Lung (tissue), 12 donors: ENCODE measurements around the gene PLEKHG3. TPM values are rescaled to one million over a fixed set of nuclear protein-coding genes. Genes with fewer than 3 reads are reported as not detected.

Experiments
- ATAC-seq: fragments of 200-7000 bp; cut with Tn5 transposase; one replicate; pipeline ENCODE4 v1.9.1; 2020; ENCODE audit warnings: moderate number of reproducible peaks; ENCODE audit not compliant: insufficient read depth, low FRiP score
- DNase-seq, 3 donors: peaks; one replicate each; pipeline ENCODE4 v3.0.0-alpha.2; 2013 to 2017
- H3K27ac ChIP-seq, 2 donors: one replicate each; pipeline ENCODE4 v1.5.1; 2013; ENCODE audit warnings: mild to moderate bottlenecking in 2 of 2, moderate library complexity in 2 of 2, control low read depth in 1 of 2, inconsistent platforms in 1 of 2, low read depth in 1 of 2, low read length in 1 of 2
- H3K27me3 ChIP-seq, 3 donors: one replicate each; pipeline ENCODE4 v1.5.1; 2013; ENCODE audit warnings: low read length in 2 of 3; ENCODE audit not compliant: control insufficient read depth in 3 of 3, insufficient read depth in 3 of 3
- H3K36me3 ChIP-seq, 4 donors: one replicate each; pipeline ENCODE4 v1.5.1; 2013; ENCODE audit warnings: low read length in 4 of 4, mild to moderate bottlenecking in 1 of 4, moderate library complexity in 1 of 4; ENCODE audit not compliant: control insufficient read depth in 4 of 4, insufficient read depth in 4 of 4
- H3K4me1 ChIP-seq, 5 donors: one replicate each; pipeline ENCODE4 v1.5.1; 2013; ENCODE audit warnings: low read length in 5 of 5, mild to moderate bottlenecking in 2 of 5, moderate library complexity in 1 of 5; ENCODE audit not compliant: control insufficient read depth in 5 of 5, insufficient read depth in 5 of 5
- H3K4me3 ChIP-seq: one replicate; pipeline ENCODE4 v1.5.1; 2013; ENCODE audit warnings: mild to moderate bottlenecking, control low read depth, moderate library complexity
- H3K9ac ChIP-seq, 2 donors: one replicate each; pipeline ENCODE4 v1.5.1; 2013; ENCODE audit warnings: low read length in 2 of 2, control low read depth in 1 of 2; ENCODE audit not compliant: insufficient read depth in 1 of 2
- H3K9me3 ChIP-seq, 4 donors: one replicate each; pipeline ENCODE4 v1.5.1; 2013; ENCODE audit warnings: low read length in 3 of 4, mild to moderate bottlenecking in 1 of 4, moderate library complexity in 1 of 4; ENCODE audit not compliant: control insufficient read depth in 4 of 4, insufficient read depth in 3 of 4
- WGBS, 2 donors: extraction: QIAGEN DNeasy Blood & Tissue Kit; methylation state at CpG; one replicate each; pipeline ENCODE4 v1.1.7; 2013; 5-methylcytosine and 5-hydroxymethylcytosine counted together
- polyA plus RNA-seq, 2 donors: library from polyadenylated mRNA; stranded (reverse); fragments of 200-250 nt; gene quantifications; one replicate each; pipeline ENCODE4 v1.2.1, GENCODE V29; 2013
- total RNA-seq, 2 donors: library from RNA; depleted of rRNA in 1 of 2; stranded (reverse); fragments of >200 nt in 1 of 2; gene quantifications; one replicate each; pipeline ENCODE4 v1.2.1, GENCODE V29; 2014 to 2021
- TF ChIP-seq, protein P1 (sequence below): IDR thresholded peaks from 2 replicates; pipeline ENCODE4 v1.5.1; 2012; ENCODE audit warnings: mild to moderate bottlenecking; ENCODE audit errors: control extremely low read depth, extremely low read depth
- donor health status: control.
- donor health status: control.
- donor health status: Bipolar disorder and iron deficiency.
- donor health status: healthy.
- donor health status: DM: yes; HTN: yes; CAD: no.

The PLEKHG3 gene
- total and polyA plus RNA-seq, 4 donors = 11.0 to 43.5 (median 21.5) TPM

DNA sequence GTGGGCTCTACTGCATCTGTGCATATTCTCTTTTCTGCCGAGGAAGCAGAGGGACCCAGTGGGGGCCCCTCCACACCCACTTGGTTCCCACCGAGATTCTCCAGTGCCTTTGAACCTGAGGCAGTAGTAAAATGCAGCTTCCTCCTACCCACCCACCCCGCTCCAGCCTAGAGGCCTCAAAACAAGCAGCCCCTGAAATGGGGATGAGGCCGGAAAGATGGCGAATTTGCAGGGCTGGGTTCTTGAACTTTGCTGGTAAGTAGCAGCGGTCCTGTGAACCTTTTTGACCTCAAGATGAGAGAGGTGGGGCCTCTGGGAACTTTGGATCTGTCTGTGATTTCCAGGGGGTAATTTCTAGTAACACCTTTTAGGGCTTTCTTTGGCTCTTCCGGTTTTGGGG, 15.4 kb downstream of the PLEKHG3 start:
- no peak for DNase-seq
- Histone ChIP-seq H3K4me3 (no peak overlapping the region), H3K27me3 (no peaks in the 10 kb centered on the region), H3K27ac (no peak overlapping the region), H3K9me3 (peaks cover 0 to 2% (median 0%) of the 10 kb centered on the region in 4 donors), H3K36me3 (no peaks in the 10 kb centered on the region), H3K9ac (no peak overlapping the region), H3K4me1 (peaks cover 14 to 78% (median 36%) of the 10 kb centered on the region in 5 donors)
- ATAC-seq = no peak
- TF ChIP-seq, protein P1, sequence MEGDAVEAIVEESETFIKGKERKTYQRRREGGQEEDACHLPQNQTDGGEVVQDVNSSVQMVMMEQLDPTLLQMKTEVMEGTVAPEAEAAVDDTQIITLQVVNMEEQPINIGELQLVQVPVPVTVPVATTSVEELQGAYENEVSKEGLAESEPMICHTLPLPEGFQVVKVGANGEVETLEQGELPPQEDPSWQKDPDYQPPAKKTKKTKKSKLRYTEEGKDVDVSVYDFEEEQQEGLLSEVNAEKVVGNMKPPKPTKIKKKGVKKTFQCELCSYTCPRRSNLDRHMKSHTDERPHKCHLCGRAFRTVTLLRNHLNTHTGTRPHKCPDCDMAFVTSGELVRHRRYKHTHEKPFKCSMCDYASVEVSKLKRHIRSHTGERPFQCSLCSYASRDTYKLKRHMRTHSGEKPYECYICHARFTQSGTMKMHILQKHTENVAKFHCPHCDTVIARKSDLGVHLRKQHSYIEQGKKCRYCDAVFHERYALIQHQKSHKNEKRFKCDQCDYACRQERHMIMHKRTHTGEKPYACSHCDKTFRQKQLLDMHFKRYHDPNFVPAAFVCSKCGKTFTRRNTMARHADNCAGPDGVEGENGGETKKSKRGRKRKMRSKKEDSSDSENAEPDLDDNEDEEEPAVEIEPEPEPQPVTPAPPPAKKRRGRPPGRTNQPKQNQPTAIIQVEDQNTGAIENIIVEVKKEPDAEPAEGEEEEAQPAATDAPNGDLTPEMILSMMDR = no peak
- WGBS, 2 donors = 77 to 88% methylated on average over 7 of the region's 7 CpGs

DNA sequence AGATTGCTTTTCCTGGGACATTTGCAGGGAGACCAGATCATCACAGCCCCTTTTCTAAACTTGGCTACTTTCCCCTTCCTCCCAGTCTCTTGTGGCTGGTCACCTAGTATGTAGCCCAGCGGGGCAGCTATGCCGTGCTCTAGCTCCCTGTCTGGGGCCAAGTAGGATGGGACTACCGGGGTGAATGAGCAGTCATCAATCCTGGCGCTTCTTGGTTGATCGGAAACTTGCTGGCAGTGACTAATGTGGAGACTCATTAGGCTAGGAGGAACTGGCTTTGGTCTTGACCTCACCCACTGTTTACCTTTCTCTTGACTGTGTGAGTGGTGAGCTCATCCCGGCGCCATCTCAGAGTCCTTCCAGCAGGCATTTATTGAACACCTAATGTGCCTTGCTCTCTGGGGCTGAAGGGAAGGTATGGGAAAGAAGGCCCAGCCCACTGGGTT, 15.9 kb downstream of the PLEKHG3 start:
- peaks cover 0 to 2% (median 0%) of the 10 kb centered on the region in 4 donors for H3K9me3 ChIP-seq
- no peaks in the 10 kb centered on the region for H3K27me3 ChIP-seq
- TF ChIP-seq, protein P1 = no peak
- H3K9ac ChIP-seq = no peak overlapping the region
- H3K27ac ChIP-seq = peak overlapping the region in 1 of 2 donors; percentile 5
- DNase-seq = peak in 2 of 3 donors; percentile 47 to 58
- peaks cover 14 to 82% (median 37%) of the 10 kb centered on the region in 5 donors for H3K4me1 ChIP-seq
- WGBS, 2 donors = 54 to 72% methylated on average over 7 of the region's 7 CpGs
- ATAC-seq = peak; percentile 45
- H3K36me3 ChIP-seq = no peaks in the 10 kb centered on the region
- H3K4me3 ChIP-seq = no peak overlapping the region

DNA sequence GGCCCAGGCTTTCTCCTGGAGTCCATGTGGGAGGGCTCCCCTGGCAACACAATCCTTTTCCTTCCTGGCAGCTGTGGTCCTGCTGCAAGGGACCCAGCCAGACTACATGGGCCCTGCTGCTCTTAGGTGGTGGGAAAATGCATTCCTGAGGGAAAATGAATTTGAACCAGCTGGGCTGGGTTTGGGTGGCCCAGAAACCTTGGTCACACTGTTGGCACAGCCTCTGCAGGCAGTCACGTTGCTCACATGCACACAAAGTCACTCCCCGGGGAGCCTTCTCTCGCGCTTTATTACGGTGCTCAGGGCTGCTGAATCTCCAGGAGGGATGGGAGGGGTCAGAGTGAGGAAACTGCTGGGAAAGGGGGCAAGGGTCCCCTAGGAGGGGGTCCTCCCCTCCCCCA, 17.2 kb downstream of the PLEKHG3 start:
- Histone ChIP-seq H3K9ac (no peak overlapping the region), H3K36me3 (no peaks in the 10 kb centered on the region), H3K4me3 (no peak overlapping the region), H3K9me3 (peaks cover 0 to 2% (median 0%) of the 10 kb centered on the region in 4 donors), H3K27me3 (no peaks in the 10 kb centered on the region), H3K4me1 (peaks cover 14 to 72% (median 30%) of the 10 kb centered on the region in 5 donors), H3K27ac (no peak overlapping the region)
- TF ChIP-seq, protein P1 = no peak
- 61 to 69% methylated on average over 5 of the region's 5 CpGs for WGBS, 2 donors
- DNase-seq = peak; percentile 60 to 75 (median 66)
- ATAC-seq = no peak

DNA sequence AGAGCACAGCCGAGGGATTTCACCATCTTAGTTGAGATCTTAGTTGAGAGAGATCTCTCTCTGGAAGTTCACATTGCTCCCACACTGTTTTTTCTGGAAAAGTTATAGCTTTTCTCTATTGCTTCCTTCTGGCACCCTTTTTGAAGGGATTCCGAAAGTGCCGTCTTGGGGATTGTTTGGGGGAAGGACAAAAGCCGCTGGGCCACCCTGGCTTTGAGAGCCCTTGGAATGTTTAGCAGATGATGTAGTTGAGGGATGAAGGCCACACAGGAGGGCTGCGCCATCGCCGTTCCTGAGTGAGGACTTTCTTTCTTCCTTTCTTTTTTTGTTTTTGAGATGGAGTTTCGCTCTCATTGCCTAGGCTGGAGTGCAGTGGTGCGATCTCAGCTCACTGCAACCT, 17.7 kb downstream of the PLEKHG3 start:
- Histone ChIP-seq H3K9ac (no peak overlapping the region), H3K4me3 (no peak overlapping the region), H3K27me3 (no peaks in the 10 kb centered on the region), H3K27ac (no peak overlapping the region), H3K36me3 (no peaks in the 10 kb centered on the region), H3K9me3 (peaks cover 0 to 2% (median 0%) of the 10 kb centered on the region in 4 donors), H3K4me1 (peaks cover 12 to 67% (median 28%) of the 10 kb centered on the region in 5 donors)
- ATAC-seq (no peak), DNase-seq (no peak)
- TF ChIP-seq, protein P1 = no peak
- WGBS, 2 donors = 68 to 84% methylated on average over 9 of the region's 9 CpGs
